ENCODE results near the gene CFAP61.

Gene CFAP61

DNA sequence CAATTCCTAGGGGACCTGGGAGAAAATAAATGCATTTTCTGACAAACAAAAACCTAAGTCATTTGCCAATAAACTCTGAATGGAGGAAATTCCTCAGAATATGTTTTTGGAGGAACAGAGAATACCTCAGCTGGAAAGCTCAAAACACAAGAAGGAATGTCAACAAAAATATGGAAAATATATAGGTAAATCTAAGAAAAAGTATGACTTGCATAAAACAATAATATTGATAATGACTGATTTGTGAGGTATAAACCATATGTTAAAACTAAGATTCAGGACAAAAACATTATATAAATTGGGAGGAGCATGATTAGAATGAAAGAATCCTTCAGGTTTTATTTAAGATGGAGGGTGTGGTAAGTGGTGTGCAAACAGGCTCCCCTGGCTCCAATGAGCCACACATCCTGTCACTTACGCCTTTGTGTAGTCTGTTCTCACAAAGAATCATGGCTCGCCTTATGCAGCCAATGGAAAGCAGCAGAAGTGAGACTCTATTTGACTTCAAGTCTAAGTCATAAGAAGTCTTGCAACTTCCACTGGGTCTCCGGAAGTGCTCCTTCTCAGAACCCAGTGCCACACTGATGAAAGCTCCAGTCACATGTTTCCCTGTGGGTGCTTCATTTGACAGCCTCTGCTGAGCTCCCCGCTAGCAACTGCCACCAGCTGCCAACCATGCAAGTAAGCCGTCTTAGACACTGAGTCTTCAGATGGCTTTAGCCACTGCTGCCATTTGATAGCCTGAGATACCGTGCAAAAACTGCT lies 8.1 kb downstream of the CFAP61 start:
- in situ Hi-C loops (cut with HindIII; ENCODE audit: low pct_unique_long_range_greater_than_20kb, low sequenced_read_pairs): no loop called here
- no peak for DNase-seq (ENCODE audit: low read depth in 1 of 2, low spot score in 1 of 2)
- no peak for TF ChIP-seq JUND (IDR thresholded peaks at IDR 0.05; ENCODE audit: low read depth)

DNA sequence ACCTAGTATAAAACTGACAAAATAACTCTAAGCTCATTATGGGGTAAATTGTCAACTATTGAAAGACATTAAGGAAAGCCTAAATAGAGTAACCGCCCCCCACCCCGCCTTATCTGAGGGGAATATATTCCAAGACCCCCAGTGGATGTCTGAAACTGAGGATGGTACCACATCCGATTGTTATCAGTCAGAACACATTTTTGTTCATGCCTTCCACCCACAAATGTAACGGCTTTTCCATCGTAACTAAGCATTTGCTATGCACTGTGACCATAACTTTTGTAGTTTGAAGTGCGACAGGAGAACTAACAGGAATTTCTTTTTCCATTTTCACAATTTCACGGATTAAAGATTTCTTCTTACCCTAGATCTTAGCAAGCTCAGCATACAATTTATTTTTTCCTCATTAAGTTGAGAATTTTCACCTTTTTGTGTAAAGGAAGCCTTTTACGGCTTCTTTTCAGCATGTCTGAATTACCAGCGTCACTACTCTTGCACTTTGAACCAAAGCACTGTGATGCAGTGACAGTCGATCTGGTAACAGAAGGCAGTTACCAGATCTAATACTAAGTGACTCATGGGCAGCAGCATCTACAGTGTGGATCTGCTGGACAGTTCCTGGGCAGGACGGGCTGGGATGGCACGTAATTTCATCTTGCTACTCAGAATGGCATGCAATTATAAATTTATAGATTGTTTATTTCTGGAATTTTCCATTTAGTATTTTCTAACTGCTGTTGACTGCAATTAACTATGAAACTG lies 11.8 kb downstream of the CFAP61 start:
- DNase-seq (ENCODE audit: low read depth in 1 of 2, low spot score in 1 of 2): no peak
- in situ Hi-C loops (cut with HindIII; ENCODE audit: low pct_unique_long_range_greater_than_20kb, low sequenced_read_pairs): no loop called here
- no peak for TF ChIP-seq JUND (IDR thresholded peaks at IDR 0.05; ENCODE audit: low read depth)

DNA sequence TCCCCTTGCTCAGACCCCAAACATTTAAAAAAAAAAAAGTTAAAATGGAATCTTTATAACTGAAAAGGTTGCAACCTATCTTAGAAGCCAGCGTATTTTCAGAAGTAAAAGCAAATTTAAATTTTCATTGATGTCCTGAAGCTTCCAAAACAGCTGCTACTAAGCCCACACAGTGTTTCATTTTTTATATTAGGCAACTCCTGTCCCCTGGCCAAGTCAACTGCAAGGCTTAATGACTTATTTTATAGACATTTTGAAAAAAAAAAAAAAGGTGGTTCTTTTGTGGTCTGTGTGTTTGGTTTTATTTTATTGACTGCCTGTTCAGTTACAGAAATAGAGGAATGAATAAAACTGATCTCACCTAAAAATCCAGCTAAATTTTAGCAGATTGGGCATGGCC lies 13.0 kb downstream of the CFAP61 start:
- in situ Hi-C loops (cut with HindIII; ENCODE audit: low pct_unique_long_range_greater_than_20kb, low sequenced_read_pairs): no loop called here
- DNase-seq (ENCODE audit: low read depth in 1 of 2, low spot score in 1 of 2): no peak
- TF ChIP-seq JUND (IDR thresholded peaks at IDR 0.05; ENCODE audit: low read depth): no peak

DNA sequence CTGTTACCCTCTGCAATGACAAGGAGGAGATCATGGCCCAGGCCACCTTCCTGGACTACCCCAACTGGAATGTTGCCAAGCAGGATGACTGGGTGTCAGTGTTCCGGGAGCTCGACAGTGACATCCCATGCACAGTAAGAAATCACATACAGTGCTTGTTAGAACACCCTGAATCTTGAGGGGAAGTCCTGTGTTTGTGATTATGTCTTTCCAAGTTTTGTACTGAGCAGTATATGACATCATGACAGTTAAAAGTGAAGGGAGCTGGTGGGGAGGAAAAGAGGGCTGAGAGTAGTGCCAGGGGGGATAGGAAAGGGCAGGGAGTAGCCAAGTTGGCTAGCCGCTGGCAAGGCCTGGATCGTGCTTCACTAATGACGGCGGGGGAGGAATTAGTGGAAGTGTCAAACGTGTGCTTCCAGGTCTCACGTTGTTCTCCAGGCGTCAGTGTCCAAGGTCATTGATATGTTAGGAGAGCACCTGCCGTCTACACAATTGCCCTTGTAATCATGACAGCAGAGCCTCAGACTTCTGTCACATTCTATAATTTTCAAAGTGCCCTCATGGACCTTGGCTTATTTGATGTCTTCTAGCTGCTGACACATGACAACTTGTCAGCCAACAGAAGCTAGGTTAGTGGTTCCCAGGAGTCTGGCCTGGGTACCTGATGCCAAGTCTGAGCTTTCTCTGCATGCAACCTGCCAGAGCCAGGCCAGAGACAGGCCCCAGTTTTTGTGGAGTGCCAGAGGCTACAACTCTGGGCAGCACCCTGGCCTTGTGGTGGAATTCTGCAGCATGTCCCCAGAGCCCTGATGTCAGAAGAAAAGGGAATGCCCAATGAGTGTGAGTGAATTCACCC lies 18.8 kb downstream of the CFAP61 start:
- in situ Hi-C loops (cut with HindIII; ENCODE audit: low pct_unique_long_range_greater_than_20kb, low sequenced_read_pairs): no loop called here
- no peak for DNase-seq (ENCODE audit: low read depth in 1 of 2, low spot score in 1 of 2)
- TF ChIP-seq JUND (IDR thresholded peaks at IDR 0.05; ENCODE audit: low read depth): no peak

DNA sequence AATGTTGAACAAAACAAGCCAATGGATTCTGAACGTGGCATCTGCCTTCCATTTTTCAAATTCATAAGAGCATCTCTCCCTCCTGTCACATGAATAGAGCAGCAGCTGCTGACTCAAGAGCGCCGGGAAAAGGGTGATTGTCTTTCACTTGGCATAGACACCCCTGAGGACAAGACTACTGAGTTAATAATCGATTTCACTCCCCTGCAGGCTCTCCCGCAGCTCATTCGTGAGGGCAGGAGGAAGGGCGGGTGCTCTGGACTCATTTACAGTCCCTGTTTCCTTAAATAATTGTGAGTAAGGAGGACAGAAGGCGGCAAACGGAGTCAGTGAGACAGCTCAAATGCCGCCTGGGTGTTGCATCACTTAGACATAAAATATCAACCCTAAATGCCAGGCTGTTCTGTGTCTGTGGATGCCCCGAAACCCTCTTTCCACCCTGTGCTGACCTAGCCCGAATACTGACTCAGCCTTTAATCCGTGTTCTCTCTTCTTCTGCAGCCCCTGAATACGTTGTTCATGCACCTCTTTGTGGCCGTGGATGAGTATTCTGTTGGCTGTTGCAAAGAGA lies 21.6 kb downstream of the CFAP61 start:
- DNase-seq (ENCODE audit: low read depth in 1 of 2, low spot score in 1 of 2): no peak
- in situ Hi-C loops (cut with HindIII; ENCODE audit: low pct_unique_long_range_greater_than_20kb, low sequenced_read_pairs): no loop called here
- no peak for TF ChIP-seq JUND (IDR thresholded peaks at IDR 0.05; ENCODE audit: low read depth)

DNA sequence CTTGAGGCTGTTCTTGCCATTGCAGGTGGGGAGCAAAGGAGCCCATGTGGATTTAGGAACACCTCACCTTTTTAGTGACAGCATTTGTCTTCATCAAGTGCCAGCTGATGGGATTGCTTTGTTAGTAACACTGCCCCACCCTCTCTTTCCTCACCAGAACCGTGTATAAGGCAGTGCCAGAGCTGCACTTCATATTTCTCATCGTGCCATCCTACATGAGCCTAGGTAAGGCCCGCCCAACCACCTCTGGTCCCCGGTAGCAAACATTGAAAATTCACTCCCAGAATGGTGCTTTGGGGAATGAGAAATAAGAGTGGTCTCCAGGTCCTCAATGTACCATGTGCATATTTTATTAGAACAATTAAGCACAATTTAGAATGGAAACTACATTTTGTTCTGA lies 22.7 kb downstream of the CFAP61 start:
- in situ Hi-C loops (cut with HindIII; ENCODE audit: low pct_unique_long_range_greater_than_20kb, low sequenced_read_pairs): no loop called here
- no peak for DNase-seq (ENCODE audit: low read depth in 1 of 2, low spot score in 1 of 2)
- no peak for TF ChIP-seq JUND (IDR thresholded peaks at IDR 0.05; ENCODE audit: low read depth)

DNA sequence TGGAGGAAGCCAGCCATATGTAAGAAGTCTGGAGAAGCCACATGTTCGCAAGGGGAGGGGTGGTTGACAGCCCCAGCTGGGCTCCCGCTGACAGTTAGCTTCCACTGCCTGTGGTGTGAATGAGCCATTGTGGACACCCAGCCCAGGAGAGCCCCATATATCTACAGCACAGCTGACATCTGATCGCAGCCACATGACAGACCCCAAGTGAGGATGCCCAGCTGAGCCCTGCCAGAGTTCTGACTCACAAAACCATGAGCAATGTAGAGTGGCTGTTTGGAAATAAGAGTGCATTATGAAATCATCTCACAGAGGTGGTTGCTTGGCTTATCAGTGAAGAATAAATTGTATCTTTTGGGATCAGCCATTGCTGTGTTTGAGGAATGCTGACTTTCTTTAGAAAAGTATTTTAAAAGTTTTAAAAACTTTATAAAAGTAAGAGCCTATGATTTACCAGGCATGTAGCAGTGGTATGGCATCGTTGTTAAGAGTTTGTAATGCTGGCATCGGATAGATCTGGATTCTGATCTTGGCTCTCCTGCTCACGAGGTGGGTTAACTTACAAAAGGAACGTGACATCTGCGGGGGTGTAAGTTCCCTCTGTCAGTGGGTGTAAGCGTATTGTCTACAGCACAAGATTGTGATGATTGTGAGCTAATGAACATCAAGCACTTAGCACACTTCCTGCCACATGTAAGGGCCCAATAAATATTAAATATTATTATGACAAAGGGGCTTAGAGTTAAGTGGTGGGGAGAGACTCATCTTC lies 24.1 kb downstream of the CFAP61 start:
- DNase-seq (ENCODE audit: low read depth in 1 of 2, low spot score in 1 of 2): no peak
- no peak for TF ChIP-seq JUND (IDR thresholded peaks at IDR 0.05; ENCODE audit: low read depth)
- in situ Hi-C loops (cut with HindIII; ENCODE audit: low pct_unique_long_range_greater_than_20kb, low sequenced_read_pairs): no loop called here

DNA sequence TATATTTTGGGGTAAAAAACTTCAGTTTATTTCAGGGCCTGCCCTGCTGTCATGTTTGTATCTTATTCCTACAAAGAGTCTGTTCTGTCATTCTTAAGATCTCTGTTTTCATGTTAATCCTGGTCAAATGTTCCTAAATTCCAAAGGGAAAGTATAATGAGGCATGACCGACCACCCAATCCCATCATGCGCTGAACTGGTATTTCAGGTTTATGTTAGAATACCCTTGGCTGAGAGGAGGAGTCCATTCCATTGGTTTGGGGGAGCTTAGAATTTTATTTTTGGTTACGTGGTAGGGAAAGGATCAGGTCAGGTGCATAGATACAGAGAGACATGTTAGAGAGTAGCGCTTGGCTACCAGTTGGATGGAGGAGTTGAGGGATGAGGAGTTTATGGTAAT lies 25.7 kb downstream of the CFAP61 start:
- TF ChIP-seq JUND (IDR thresholded peaks at IDR 0.05; ENCODE audit: low read depth): no peak
- in situ Hi-C loops (cut with HindIII; ENCODE audit: low pct_unique_long_range_greater_than_20kb, low sequenced_read_pairs): no loop called here
- DNase-seq (ENCODE audit: low read depth in 1 of 2, low spot score in 1 of 2): peak in 1 of 2 experiments; percentile 20

DNA sequence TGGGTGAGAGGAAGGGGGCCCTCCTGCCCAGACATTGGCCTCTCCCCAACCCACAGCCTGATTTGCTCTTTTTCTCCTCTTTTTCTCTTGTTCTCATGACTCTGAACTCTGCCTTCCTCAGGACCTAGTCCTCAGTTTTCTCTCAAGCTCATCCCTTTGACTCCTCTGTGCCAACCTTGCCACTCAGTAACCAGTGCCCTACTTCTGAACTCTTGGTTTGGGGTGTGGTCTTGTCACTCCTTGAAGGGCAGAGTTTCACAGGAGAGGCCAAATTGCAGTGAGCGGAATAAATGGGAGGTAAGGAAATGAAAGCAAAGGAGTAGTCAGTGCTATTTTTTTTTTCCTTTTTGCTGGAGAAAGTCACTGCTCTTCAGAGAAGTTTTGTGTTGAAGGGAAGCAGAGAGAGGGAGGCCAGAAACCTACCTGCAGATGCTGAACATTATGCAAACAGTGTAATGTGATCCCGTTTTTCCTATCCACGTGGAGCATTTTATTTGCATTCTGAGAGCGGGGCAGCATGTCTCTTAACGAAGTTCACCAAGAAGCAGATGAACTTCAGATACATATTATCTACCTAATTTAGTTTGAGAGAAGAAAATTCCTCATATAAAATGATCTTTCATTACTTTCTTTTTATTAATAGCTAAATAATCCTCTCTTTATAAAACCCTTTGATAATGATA lies 26.9 kb downstream of the CFAP61 start:
- no peak for TF ChIP-seq JUND (IDR thresholded peaks at IDR 0.05; ENCODE audit: low read depth)
- DNase-seq (ENCODE audit: low read depth in 1 of 2, low spot score in 1 of 2): peak in 1 of 2 experiments; percentile 61
- in situ Hi-C loops (cut with HindIII; ENCODE audit: low pct_unique_long_range_greater_than_20kb, low sequenced_read_pairs): no loop called here

DNA sequence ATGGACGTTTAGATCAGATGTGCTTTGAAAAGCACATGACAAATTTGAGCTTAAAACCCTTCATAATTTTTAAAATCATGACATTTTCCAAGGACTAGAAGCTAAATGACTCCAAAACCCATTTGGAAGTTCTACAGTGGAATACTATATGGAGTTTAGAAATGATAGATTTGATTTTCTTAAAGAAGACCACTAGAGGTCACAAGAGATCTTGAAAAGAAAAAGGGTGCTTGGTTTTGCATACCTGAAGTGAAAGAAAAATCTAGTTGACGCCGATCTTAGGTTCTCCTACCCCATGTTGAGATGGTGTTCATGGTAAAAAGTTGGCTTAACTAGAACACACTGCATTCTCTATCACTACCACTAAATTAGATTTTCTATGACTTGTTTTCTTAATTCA lies 31.5 kb downstream of the CFAP61 start:
- DNase-seq (ENCODE audit: low read depth in 1 of 2, low spot score in 1 of 2): peak; percentile 9 to 66
- in situ Hi-C loops (cut with HindIII; ENCODE audit: low pct_unique_long_range_greater_than_20kb, low sequenced_read_pairs): no loop called here
- no peak for TF ChIP-seq JUND (IDR thresholded peaks at IDR 0.05; ENCODE audit: low read depth)

DNA sequence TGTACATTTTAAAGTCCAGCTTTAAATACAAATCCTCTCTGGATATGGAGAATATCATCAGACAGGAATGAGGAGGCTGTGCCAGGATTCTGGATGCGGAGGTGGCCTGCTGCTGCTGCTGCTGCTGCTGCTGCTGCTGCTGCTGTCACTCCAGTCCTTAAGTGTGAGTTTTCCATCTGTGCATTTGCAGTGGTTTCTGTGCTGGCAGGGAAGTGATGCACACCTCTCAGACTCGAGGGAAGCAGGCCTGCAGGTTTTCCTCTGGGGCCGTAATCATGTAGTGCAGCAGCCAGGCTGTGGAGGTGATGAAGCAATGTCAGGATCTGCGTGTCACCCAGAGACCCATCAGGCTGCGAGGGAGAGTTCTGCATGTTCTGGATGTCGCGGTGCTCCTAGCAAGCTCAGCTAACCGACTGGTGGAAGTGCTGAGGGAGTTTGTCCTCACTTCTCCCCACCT lies 32.0 kb downstream of the CFAP61 start:
- TF ChIP-seq JUND (IDR thresholded peaks at IDR 0.05; ENCODE audit: low read depth): no peak
- DNase-seq (ENCODE audit: low read depth in 1 of 2, low spot score in 1 of 2): no peak
- in situ Hi-C loops (cut with HindIII; ENCODE audit: low pct_unique_long_range_greater_than_20kb, low sequenced_read_pairs): no loop called here

Data from T47D (cell line).